ENCODE results near the gene TGFBRAP1. TPM values are rescaled to one million over a fixed set of nuclear protein-coding genes. Genes with fewer than 3 reads are reported as not detected.
A peak's percentile ranks its signal among the peaks of the same experiment; 100 is the strongest.

TGFBRAP1 gene
- total and polyA plus RNA-seq, 8 donors, result 4.9 to 35.7 (median 15.8) TPM

DNA sequence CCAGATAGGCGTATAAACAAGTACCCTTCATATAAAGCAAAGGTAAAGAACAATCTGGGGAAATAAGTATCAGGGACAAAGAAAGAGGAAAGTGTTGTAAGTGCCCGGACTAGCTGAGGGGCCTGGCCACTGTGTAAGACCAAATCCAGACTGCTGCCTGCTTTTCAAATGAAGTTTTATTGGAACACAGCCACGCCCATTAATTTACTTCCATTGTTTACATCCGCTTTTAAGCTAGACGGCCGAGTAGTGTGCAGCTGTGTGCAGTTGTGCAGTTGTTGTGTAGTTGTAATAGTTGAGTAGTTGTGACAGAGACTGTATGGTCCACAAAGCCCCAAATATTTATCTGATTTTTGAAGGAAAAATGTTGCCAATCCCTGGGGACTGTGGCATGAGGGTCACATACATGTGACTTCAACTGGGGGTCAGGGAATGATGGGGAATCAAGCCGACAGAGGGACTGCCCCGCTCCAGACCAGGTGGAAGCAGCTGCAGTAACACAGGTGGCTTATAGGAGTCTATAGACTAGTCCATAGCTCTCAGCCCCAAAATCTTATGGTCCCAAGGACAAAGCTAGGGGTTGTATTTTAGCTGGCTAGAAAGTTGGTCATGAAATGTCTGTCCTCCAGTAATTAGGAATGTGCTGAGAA lies 39.3 kb upstream of the TGFBRAP1 start:
- no peak for DNase-seq
- no peak overlapping the region for H3K4me3 ChIP-seq
- H3K27ac ChIP-seq, result peak overlapping the region in 2 of 5 donors; percentile 5 to 26
- intact Hi-C loops (cut with DNase I; ENCODE audit: low total_unique reads), result loop anchor here (5.0 kb wide), 1 partner anchor 153 kb away; no protein-coding TSS in a partner anchor
- peaks cover 26 to 63% (median 51%) of the 10 kb centered on the region in 4 donors for H3K4me1 ChIP-seq
- WGBS, 5 donors, result 38 to 46% (median 42%) methylated on average over 8 of the region's 8 CpGs
- no peaks in the 10 kb centered on the region for H3K27me3 ChIP-seq
- peaks cover 16 to 78% (median 60%) of the 10 kb centered on the region in 4 donors for H3K36me3 ChIP-seq
- TF ChIP-seq POLR2A (IDR thresholded peaks at IDR 0.05), result no peak
- TF ChIP-seq POLR2AphosphoS5 (IDR thresholded peaks at IDR 0.05), result no peak
- no peak for TF ChIP-seq CTCF (IDR thresholded peaks at IDR 0.05)
- TF ChIP-seq EP300 (IDR thresholded peaks at IDR 0.05), result no peak
- no peaks in the 10 kb centered on the region for H3K9me3 ChIP-seq

DNA sequence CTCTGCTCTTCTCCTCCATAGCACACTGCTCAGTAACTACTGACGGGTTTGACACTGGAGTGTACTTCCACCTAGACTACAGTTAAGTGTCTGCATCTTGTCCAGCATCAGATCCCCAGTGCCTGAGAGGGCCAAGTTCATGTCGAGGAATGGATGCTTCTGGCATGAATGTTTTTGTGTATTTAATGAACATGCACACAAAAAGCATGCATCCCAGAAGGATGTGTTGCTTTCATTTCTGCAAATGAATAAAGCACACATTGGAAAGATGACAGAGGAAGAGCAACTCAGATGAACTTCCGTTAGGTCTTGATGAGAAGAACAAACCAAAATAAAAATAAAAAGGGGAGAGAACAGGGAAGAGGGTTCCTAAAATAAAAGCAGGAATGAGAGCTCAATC lies 35.7 kb upstream of the TGFBRAP1 start:
- TF ChIP-seq POLR2A (IDR thresholded peaks at IDR 0.05), result no peak
- TF ChIP-seq POLR2AphosphoS5 (IDR thresholded peaks at IDR 0.05), result no peak
- TF ChIP-seq CTCF (IDR thresholded peaks at IDR 0.05), result no peak
- no peak for TF ChIP-seq EP300 (IDR thresholded peaks at IDR 0.05)
- intact Hi-C loops (cut with DNase I; ENCODE audit: low total_unique reads), result loop anchor here (5.0 kb wide), 1 partner anchor 157 kb away; no protein-coding TSS in a partner anchor
- WGBS, 5 donors, result 58 to 79% (median 77%) methylated on average over 3 of the region's 3 CpGs

DNA sequence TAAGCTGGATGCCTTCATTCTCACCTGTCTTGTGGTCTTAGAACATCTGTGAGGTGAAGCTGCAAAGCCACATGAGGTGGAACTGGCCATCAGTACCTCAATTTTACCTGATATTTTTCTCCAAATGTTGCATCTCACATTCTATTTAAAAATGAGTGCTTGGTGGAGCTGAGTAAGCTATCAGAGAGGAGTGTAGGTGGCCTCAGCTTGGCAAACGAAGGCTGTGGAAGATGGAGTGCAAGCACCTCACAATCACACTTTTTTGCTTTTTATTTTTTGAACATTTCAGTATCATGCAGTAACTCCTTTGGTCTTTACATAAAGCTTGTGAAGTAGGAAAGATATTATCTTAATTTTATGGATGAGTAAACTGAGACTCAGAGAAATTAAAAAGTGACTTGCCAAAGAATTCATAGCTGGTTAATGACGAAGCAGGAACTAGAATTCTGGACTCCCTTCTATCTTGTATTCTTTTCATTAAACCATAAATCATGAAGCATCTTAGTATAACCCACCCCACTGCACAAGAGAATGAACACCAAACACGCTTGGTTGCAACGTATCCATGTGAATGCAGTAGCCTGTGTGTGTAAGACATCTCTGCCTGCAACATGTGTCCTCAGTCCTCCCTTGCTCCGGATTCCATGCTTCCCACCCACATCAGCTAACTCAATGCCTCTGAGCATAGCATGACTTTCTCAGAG lies 35.1 kb upstream of the TGFBRAP1 start:
- WGBS, 5 donors, result 78 to 87% (median 82%) methylated on average over 5 of the region's 5 CpGs
- H3K4me1 ChIP-seq, result peaks cover 2 to 22% (median 16%) of the 10 kb centered on the region in 4 donors
- peaks cover 40 to 90% (median 82%) of the 10 kb centered on the region in 4 donors for H3K36me3 ChIP-seq
- no peak overlapping the region for H3K27ac ChIP-seq
- no peaks in the 10 kb centered on the region for H3K9me3 ChIP-seq
- H3K27me3 ChIP-seq, result no peaks in the 10 kb centered on the region
- H3K4me3 ChIP-seq, result no peak overlapping the region
- intact Hi-C loops (cut with DNase I; ENCODE audit: low total_unique reads), result loop anchor here (5.0 kb wide), 1 partner anchor 158 kb away; no protein-coding TSS in a partner anchor
- no peak for TF ChIP-seq POLR2AphosphoS5 (IDR thresholded peaks at IDR 0.05)
- no peak for TF ChIP-seq CTCF (IDR thresholded peaks at IDR 0.05)
- TF ChIP-seq EP300 (IDR thresholded peaks at IDR 0.05), result no peak
- no peak for TF ChIP-seq POLR2A (IDR thresholded peaks at IDR 0.05)
- DNase-seq, result no peak

More for the DNA sequence above, 35.7 kb upstream of the TGFBRAP1 start:
- peaks cover 7 to 28% (median 20%) of the 10 kb centered on the region in 4 donors for H3K4me1 ChIP-seq
- H3K27me3 ChIP-seq, result no peaks in the 10 kb centered on the region
- H3K4me3 ChIP-seq, result no peak overlapping the region
- H3K27ac ChIP-seq, result no peak overlapping the region
- H3K9me3 ChIP-seq, result no peaks in the 10 kb centered on the region
- peaks cover 35 to 84% (median 76%) of the 10 kb centered on the region in 4 donors for H3K36me3 ChIP-seq
- no peak for DNase-seq

DNA sequence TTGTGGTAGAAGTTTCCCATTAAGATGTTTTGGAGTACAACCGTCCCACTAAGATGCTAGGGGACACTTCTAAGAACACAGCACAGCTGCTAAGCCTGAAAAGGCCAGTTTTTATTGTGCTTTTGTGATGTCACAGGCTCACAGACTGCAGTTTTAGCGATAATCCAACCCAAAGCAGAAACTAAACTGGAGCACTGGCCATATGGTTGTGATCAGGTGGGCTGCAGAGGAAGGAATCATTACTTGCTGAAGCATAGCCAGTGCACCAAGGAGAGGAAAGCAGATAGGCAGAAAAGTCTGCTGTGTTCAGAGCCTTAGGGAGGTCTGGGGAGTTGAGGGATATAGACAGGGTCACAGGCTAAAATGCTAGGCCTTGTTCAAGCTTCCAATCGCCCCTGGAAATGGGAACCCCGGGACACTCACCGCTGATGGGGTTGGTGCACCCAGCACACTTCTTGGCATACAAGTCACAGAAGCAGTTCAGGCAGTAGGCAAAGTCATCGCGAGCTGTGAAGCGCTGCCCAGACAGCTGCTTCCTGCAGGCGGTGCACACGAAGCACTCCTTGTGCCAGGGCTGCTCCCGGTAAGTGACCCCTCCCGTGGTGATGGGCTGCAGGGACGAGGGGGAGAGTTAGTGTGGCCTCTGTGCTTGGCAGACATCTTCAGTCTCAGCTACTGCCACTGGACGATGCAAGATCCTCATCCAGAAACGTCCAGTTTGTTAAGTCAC lies 33.5 kb upstream of the TGFBRAP1 start:
- H3K4me3 ChIP-seq, result no peak overlapping the region
- H3K27ac ChIP-seq, result no peak overlapping the region
- no peak for DNase-seq
- H3K4me1 ChIP-seq, result peaks cover 4 to 23% (median 12%) of the 10 kb centered on the region in 4 donors
- H3K36me3 ChIP-seq, result peaks cover 46 to 100% (median 96%) of the 10 kb centered on the region in 4 donors
- TF ChIP-seq EP300 (IDR thresholded peaks at IDR 0.05), result no peak
- TF ChIP-seq POLR2AphosphoS5 (IDR thresholded peaks at IDR 0.05), result no peak
- no peak for TF ChIP-seq POLR2A (IDR thresholded peaks at IDR 0.05)
- TF ChIP-seq CTCF (IDR thresholded peaks at IDR 0.05), result no peak
- no peaks in the 10 kb centered on the region for H3K9me3 ChIP-seq
- 71 to 81% (median 77%) methylated on average over 14 to 15 of the region's 15 CpGs for WGBS, 5 donors
- no peaks in the 10 kb centered on the region for H3K27me3 ChIP-seq
- intact Hi-C loops (cut with DNase I; ENCODE audit: low total_unique reads), result no loop called here

Measured in stomach (tissue), 9 donors.